RPMI8226 (cell line): ENCODE measurements around the gene MUC22.
"Not testable (repeated sequence)": the region's sequence is repeated elsewhere in the genome, so short reads cannot be mapped to it uniquely, and the experiment has no call there.

Experiments used
- DNase-seq: peaks from one replicate; pipeline ENCODE4 v3.0.0-alpha.2; 2015

Gene MUC22

DNA sequence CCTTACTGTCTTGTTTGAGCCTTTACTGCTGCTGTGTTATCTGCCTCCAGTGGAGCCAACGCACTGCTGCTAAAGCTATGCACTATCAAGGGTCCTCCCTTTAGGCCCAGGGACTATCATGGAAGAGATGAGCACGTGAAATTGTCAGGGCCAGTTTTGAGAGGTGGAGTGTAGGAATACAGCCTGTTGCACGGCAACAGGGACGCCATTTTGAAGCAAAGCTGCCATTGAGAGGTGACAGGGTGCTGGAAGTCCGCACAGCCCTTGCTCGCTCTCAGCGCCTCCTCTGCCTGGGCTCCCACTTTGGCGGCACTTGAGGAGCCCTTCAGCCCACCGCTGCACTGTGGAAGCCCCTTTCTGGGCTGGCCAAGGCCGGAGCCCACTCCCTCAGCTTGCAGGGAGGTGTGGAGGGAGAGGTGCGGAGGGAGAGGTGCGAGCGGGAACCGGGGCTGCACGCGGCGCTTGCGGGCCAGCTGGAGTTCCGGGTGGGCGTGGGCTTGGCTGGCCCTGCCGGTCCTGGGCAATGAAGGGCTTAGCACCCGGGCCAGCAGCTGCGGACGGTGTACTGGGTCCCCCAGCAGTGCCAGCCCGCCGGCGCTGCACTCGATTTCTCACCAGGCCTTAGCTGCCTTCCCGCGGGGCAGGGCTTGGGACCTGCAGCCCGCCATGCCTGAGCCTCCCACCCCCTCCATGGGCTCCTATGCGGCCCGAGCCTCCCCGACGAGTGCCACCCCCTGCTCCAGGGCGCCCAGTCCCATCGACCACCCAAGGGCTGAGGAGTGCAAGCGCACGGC, 10.0 kb upstream of the MUC22 start:
- DNase-seq, result not testable (repeated sequence)

DNA sequence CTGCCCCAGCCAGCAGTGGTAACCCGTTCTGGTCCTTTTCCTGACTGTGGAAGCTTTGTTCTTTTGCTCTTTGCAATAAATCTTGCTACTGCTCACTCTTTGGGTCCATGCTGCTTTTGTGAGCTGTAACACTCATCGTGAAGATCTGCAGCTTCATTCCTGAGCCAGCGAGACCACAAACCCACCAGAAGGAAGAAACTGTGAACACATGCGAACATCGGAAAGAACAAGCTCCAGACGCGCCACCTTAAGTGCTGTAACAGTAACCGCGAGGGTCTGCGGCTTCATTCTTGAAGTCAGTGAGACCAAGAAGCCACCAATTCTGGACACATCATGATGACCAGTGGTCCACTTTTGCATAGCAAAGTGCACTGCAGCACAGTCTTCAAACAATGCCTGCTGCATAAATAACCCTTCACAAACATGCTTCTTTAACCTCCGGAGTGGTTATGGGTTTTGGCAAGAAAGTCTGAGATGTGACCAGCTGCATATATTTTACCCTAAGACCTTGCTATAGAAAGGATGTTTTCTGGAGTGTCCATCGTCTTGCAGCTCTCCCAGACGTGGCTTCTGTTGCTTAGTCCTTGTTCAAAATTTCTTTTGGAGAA, 8.9 kb upstream of the MUC22 start:
- DNase-seq, result no peak

DNA sequence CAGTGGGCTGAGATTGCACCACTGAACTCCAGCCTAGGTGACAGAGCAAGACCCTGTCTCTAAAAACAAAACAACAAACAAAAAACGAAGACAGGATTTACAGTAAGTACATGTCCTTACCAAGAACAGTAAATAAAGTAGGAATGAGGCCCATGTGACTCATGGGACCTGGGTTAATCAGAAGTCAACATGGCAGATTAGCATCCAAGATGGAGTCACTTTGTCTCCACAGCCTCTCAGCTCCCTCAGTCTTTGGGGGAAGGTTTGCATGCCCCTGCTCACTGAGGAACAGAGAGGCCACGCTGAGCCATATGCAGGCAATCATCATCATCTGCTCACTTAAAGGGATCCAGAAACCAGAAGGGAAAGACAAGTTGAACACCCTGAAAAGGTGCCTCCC, 7.8 kb upstream of the MUC22 start:
- no peak for DNase-seq

DNA sequence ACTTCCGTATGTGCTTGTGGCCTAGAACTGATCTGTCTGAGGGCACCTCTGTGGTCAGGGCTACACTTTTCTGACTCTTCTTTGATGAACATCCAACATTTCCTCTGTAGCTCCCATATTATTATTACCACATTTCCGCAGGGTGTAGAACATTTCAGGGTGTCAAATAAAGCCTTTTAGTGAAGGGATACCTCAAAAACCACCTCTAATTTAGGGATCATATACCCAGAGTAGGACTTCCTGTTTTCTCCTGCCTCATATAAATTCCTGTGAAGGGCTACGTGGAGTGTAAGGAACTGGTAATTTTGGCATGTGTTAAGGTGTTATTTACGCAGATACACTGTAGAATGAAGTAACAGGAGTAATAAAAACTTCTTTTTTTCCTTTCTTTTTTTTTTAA, 5.5 kb upstream of the MUC22 start:
- DNase-seq, result no peak

DNA sequence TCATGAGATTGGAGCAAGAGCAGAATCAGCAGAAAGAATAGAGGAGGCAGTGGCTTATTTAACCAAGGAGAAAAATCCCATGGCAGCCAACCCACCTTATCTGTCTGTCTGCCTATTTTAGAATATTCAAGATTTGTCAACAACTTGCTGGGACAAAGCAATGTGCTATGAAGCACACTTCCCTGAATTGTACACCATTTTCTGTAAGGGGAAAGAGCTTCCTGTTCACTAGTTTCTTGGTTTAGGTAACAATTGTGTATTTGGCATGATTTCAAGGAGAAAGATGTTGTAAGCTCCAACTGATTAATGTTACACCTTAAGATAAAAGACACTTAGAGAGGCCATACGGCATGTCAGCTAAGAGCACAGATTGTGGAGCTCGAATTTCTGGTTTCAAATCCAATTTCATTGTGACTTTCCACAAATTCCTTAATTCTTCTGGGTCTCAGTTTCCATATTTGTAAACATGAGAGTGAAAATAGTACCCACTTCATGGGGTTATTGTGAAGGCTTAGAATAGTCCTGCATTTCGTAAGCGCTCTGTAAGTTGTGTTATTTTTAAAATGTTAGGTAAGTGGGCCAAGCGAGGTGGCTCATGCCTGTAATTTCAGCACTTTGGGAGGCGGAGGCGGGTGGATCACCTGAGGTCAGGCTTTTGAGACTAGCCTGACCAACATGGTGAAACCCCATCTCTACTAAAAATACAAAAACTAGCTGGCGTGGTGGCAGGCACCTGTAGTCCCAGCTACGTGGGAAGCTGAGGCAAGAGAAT, 4.8 kb upstream of the MUC22 start:
- DNase-seq, result no peak

DNA sequence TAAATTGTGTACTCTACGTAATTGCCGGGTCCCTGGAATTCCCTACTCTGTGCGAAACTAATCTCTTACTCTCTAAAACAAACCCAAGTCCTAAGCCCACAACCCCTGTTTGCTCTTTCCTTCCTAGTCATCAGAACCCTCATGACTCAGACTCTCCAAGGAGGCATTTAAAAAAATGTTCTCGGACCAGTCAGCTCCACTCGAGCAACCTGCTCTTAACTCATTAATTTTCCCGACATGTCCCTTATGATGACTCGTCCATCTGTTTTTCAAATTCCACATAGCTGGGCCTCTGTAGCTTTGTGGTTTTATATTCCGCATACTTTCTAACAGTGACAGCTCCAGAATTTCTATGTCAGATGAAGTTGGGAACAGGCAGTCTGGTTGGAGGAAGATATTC, 2.6 kb upstream of the MUC22 start:
- no peak for DNase-seq

DNA sequence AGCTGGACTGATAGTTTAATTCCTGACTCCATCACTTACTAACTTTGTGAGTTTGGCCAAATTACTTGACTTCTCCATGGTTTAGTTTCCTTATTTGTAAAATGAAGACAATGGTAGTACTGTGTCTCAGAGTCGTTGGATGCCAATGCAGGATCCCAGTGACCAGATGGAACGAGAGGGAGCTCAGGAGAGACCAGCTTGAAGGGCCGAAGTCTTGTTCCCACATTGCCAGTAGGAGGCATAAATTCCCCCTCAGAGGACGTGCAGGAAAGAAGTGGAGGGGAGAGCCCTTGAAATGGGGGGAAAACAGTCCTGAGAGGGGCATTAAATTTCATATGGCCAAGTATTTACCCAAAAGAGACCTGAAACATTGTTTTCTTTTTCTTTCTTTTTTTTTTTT, 2.1 kb upstream of the MUC22 start:
- DNase-seq, result no peak

DNA sequence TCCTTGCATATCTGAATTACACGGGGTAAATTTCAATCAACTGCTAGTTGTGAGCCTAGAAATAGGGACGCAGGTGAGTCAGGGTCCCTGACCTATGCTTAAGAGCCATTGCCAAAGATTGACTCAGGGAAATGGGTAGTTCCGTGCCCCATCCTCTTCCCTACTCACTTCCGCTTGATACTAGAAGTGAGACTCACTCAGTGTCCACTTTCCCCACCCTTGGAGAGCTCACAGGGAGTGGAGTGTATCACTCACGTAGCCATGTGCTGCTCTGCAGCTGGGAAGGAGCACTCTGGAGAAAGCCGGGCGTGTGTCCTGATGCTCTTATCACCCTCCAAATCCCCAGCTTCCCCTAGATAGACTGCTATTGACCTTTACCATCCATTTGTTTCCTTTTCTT, 543 bp upstream of the MUC22 start:
- DNase-seq, result no peak

DNA sequence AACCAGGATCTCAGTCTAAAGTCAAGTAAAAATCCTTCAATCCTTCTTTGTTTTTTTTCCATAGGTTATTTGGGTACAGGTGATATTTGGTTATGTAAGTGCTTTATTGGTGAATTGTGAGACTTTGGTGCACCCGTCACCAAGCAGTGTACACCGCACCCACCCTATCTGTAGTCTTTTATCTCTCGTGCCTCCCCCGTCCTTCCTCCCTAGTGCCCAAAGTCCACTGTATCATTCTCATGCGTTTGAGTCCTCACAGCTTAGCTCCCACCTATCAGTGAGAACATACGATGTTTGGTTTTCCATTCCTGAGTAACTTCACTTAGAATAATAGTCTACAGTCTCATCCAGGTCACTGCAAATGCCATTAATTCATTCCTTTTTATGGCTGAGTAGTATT, 879 bp downstream of the MUC22 start:
- no peak for DNase-seq

DNA sequence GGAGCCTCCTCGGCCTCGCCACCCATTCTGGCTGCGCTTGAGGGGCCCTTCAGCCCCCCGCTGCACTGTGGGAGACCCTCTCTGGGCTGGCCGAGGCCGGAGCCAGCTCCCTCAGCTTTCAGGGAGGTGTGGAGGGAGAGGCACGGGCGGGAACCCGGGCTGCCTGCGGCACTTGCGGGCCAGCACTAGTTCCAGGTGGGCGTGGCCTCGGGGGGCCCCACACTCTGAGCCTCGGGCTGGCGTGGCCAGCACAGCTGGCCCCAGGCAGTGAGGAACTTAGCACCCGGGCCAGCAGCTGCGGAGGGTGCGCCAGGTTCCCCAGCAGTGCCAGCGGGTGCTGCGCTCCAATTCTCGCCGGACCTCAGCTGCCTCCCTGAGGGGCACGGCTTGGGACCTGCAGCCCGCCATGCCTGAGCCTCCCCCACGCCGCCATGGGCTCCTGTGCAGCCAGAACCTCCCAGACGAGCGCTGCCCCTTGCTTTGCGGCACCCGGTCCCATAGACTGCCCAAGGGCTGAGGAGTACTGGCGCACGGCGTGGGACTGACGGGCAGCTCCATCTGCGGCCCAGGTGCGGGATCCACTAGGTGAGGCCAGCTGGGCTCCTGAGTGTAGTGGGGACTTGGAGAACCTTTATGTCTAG, 6.5 kb downstream of the MUC22 start:
- no peak for DNase-seq

DNA sequence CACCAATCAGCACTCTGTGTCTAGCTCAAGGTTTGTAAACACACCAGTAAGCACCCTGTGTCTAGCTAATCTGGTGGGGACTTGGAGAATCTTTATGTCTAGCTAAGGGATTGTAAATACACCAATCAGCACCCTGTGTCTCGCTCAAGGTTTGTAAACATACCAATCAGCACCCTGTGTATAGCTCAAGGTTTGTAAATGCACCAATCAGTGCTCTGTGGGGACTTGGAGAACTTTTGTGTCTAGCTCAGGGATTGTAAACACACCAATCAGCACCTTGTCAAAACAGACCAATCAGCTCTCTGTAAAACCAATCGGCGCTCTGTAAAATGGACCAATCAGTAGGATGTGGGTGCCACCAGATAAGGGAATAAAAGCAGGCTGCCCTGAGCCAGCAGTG, 7.2 kb downstream of the MUC22 start:
- DNase-seq, result not testable (repeated sequence)

DNA sequence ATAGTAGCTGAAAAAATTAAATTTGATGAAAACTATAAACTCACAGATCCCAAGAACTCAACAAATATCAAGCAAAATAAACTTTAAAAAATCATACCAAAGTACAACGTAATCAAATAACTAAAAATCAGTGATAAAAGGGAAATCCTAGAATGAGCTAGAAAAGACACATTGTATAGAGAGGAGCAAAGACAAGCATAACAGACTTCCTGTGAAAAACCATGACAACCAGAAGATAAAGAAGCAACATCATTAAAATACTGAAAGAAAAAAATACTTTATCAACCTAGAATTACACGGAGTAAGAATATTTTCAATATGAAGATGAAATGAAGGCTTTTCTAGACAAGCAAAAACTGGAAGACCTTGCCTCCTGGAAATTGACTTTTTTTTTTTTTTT, 9.8 kb downstream of the MUC22 start:
- DNase-seq, result no peak

DNA sequence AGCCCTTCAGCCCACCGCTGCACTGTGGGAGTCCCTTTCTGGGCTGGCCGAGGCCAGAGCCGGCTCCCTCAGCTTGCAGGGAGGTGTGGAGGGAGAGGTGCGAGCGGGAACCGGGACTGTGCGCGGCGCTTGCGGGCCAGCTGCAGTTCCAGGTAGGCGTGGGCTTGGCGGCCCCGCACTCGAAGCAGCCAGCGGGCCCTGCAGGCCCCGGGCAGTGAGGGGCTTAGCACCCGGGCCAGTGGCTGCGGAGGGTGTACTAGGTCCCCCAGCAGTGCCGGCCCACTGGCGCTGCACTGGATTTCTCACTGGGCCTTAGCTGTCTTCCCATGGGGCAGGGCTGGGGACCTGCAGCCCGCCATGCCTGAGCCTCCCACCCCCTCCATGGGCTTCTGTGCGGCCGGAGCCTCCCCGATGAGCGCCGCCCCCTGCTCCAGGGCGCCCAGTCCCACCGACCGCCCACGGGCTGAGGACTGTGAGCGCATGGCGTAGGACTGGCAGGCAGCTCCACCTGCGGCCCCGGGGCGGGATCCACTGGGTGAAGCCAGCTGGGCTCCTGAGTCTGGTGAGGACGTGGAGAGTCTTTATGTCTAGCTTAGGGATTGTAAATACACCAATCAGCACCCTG, 10.5 kb downstream of the MUC22 start:
- DNase-seq, result not testable (repeated sequence)

DNA sequence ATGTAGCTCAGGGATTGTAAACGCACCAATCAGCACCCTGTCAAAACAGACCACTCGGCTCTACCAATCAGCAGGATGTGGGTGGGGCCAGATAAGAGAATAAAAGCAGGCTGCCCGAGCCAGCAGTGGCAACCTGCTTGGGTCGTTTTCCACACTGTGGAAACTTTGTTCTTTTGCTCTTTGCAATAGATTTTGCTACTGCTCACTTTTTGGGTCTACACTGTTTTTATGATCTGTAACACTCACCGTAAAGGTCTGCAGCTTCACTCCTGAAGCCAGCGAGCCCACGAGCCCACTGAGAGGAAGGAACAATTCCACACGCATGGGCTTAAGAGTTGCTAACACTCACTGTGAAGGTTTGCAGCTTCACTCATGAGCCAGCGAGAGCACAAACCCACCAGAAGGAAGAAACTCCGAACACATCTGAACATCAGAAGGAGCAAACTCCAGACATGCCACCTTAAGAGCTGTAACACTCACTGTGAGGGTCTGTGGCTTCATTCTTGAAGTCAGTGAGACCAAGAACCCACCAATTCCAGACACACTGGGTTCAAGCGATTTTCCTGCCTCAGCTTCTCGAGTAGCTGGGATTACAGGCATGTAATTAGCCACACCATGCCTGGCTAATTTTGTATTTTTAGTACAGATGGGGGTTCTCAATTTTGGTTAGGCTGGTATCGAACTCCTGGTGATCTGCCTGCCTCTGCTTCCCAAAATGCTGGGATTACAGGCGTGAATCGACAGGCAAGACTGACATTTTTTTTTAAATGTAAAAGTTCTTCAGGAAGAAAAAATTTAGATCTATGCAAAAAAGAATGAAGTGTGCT, 11.6 kb downstream of the MUC22 start:
- DNase-seq, result not testable (repeated sequence)

DNA sequence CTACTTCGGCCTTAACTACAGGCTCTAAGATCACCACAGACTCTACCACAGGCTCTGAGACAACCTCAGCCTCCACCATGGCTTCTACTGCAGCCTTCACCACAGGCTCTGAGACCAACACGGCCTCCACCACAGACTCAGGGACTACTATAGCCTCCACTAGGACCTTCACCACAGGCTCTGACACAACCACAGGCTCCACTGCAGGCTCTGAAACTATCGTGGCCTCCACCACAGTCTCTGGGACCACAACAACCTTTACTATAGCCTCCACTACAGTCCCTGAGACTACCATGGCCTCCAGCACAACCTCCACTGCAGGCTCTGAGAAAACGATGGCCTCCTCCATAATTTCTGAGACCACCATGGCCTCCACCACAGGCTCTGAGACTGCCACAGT, 15.3 kb downstream of the MUC22 start:
- no peak for DNase-seq

DNA sequence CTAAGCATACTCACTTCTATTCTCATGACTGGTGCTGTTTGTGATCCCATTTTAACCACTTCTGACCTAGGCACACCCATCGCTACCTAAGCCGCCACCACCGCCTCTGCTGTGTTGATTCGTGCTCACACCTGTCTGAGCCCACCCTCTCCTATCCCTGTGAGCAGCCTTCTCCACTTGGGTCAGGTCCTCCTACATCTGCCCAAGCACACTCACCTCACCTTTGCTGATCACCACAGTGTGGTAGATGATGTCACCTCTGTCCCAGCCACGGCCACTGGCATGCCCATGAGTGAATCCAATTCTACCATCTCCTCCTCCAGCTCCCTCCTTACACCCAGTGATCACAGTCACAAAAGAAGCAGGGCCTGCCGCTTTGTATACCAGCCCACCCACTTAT, 20.8 kb downstream of the MUC22 start:
- DNase-seq, result no peak

DNA sequence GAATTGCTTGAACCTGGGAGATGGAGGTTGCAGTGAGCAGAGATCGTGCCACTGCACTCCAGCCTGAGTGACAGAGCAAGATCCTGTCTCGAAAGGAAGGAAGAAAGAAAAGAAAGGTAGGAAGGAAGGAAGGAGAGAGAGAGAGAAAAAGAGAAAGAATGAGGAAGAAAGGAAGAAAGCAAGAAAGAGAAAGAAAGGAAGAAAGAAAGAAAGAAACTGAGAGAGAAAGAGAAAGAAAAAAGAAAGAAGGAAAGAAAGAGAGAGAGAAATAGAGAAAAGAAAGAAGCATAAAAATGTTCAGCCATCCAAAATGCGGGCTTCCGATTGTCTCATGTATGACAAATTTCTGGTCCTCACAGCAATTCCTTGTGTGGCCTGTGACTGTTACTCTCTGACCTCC, 22.8 kb downstream of the MUC22 start:
- DNase-seq, result no peak

DNA sequence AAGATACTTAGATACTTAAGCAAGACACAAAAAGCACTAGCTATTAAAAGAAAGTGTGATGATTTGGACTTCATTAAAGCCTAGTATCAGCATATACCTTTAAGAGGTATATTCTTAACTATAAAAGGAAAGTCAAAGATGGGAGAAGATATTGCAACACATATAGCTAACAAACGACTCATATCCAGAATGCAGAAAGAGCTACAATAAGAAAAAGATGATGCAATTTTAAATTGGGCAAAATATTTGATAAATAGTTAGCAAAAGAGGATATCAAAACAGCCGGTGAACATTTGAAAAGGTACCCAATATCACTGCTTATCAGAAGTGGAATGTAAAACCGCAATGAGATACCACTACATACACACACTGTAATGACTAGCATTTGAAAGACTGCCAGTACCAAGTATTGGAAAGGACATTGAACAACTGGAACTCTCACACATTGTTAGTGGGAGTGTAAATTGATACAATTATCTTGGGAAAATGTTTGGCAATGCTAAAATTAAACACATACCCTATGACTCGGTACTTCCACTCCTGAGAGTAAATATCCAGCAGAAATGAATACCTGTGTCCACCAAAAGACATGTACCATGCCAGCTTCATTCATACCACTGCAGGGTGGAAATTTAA, 25.7 kb downstream of the MUC22 start:
- DNase-seq, result no peak

DNA sequence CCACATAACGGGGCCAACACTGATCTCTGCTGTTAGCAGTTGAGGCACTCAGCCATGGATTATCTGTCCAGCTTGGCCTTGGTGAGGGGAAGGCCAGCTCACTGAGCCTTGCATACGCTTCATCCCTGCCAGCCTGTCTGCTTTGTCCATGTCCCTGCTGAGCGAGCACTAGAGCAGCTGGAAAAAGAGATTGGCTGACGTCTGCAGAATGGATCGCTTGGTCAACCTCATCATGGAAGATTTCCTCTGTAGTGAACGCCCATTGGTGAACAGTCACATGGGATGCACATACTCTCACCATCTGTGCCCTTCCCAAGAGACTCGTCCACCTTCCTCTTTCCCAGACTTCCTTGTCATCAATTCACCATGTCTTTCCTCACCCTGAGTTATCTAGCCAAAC, 26.9 kb downstream of the MUC22 start:
- no peak for DNase-seq

DNA sequence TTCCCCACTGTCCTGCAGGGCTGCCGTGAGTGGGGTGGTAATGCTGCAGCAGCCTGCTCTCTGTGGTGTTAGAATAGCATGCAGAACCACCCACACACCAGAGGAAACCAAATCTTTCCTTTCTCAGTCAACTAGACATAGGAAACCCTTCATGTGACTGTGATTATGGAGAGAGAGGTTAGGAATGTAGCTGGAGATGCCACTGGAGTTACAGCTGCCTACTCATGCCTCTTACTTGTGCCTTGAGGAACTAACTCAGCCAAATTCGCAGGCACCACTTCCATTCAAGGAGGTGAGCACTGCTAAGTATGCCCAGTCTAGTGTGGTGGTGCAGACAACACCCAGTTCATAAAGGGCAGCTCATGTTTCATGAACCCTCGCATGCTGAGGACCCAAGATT, 27.4 kb downstream of the MUC22 start:
- DNase-seq, result no peak

DNA sequence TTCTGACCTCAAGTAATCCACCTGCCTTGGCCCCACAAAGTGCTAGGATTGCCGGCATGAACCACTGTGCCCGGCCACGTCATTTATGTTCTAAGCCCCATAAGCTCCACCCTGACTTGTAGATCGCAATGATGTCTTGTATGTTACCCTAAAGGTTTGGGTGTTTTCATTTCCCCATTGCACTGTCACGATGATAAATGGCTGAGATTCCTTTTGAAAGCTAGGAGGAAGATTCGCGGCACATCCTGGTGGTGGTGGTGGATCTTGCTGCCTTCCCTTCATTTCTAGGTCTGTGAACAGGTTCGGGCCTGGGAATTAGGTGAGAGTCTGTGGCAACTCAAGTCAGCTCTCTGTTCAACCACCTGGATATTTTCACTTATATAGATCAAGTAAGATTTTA, 28.3 kb downstream of the MUC22 start:
- DNase-seq, result no peak

DNA sequence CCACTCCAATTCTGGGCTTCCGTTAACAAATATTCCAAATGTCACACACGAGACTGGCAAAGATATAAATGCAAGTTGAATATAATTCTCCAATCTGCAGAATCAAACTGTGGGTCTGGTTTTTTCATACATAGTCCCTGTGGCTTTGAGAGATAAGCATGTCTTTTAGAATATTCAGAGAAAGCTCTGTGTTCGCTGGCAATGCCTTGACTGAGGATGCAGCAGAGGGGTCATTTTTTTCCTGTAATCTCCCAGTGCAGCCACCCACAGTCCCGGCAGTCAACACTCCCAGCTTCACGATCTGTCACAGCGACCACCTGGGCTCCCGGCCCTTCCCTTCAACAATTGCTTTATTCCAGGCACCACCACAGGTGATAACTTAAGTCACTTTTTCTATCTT, 30.5 kb downstream of the MUC22 start:
- DNase-seq, result no peak
